T-helper 2 cell treated with Interferon-gamma antibody and Interleukin-4, amounts not matched to agents 100 ng/mL and 5 ng/mL, for 36 hours (primary cell): Measurements from ENCODE around the gene DLGAP4. TPM values are rescaled to one million over a fixed set of nuclear protein-coding genes. Genes with fewer than 3 reads are reported as not detected.

Source experiments
- intact Hi-C: fragments of 100-400 bp; cut with micrococcal nuclease; formaldehyde crosslinking; loops from one replicate; pipeline ENCODE4 v1.15.1; 2023
- total RNA-seq: library from RNA; stranded (reverse); gene quantifications from 2 replicates; pipeline ENCODE4 v1.2.3, GENCODE V29; 2022

The DLGAP4 gene
- total RNA-seq, 1 donor from 2014 or later: 24.0 TPM

DNA sequence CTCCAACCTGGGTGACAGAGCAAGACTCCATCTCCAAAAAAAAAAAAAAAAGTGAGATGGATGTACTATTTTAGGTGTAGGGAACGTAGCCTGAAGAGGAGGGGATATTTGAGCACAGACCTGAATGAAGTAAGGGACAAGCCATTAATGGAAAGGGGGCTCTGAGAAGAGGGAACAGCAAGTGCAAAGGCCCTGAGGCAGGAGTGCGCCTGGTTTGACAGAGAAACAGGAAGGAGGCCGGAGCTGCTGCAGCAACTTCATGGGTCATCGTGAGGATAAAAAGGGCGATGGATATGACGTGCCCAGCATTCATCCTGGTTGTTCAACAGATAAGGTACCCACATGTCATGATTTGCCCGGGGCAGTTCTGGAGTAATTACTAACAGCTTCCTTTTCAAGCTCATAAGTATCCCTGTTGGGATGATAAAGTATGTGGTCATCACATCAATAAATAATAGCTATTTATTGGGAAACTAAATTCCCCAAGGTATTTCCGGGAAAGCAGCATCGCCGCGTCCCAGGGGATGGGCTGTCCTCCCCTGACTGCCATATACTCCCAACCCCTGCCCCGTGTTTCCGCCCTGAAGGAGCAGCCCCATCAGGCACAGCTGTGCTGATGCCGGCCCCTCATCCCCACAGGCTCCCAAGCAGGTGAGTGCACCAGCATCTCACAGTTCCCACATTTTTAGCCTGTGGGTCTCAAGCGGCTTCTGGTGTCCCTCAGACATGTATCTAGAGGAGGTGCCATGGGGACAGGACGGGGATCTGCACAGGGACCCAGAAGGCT, 43.4 kb downstream of the DLGAP4 start:
- intact Hi-C loops: no loop called here

DNA sequence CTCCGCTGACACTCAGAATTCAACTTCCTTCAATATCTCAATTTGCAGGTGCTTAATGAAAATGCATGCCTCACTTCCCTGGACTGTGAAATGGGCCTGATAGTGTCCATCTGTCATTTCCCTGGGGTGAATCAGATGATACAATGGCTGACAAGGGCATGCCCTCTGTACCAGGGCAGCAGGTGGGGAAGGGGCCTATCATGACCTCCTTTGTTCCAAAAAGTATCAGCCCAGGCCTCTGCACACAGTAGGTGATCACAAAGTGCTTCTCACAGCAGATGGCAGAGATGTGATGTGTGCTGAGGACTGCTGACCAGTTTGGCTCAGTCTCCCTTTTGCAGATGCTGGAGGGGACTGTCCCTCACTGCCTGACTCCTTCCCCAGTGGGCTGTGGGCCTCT, 44.3 kb downstream of the DLGAP4 start:
- intact Hi-C loops: no loop called here

DNA sequence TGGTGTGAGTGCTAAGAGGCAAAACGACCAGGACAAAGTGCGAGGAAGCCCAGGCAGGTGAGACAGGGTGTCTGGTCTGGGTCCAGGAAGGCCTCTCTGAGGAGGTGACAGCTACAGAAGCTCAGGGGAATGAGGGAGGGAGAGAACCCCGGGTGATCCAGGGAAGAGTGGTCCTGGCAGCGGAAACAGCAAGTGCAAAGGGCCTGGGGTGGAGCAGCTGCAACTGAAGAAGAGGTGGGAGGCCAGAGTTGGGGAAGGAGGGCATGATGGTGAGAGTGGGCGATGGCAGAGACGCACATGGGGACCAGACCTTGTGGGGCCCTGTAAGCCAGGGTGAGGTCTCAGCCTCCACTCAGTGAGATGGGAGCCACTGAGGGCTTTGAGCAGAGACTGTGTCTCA, 45.8 kb downstream of the DLGAP4 start:
- intact Hi-C loops: no loop called here

DNA sequence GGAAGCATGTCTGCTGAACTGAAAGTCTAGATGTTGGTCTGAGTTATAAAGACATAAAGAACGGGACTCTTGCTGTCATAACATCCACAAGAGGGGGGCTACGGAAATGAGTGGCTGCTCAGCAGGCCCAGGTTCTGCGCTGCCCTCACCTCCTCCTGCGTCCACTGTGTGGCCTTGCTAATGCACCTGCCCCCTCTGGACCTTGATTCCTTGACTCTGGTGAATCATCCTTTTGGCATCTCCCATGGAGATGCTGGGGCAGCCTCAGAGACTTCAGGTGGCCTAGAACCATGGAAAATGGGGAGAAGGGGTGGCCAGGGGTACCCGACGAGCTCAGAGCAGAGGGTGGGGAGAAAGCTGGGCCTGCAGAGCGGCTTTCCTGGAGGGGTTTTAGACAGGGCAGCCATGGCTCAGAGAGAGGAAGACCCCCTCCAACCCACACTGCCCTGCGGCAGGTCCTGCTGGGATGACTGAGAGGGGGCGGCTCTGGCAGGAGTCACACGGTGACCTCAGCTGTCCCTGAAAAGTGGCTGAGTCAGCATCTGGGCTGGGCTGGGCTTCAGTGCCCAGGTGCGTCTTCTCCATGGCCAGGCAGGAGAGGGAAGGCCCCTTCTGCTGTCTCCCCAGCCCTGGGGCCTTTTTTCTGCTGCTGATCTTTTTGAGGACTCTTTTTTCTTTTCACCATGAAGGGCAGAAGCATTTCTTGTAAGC, 46.9 kb downstream of the DLGAP4 start:
- intact Hi-C loops: no loop called here

DNA sequence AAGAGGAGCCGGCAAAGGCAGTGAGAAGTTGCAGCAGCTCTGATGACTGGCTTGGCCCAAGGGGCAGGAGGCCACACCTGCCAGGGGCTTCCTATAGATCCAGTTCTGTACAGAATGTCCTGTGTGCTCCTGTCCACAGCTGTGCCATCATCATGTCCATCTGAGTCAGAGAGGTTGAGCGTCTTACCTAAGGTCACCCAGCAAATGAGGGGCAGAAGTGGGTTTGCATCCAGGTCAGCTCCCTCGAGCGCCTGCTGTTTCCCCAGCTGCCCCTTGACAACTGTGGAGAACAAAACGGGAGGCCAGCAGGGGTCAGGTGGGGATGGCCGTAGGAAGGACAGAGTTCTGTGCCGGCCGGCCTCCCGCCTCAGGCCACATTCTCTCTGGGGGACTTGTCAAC, 47.6 kb downstream of the DLGAP4 start:
- intact Hi-C loops: no loop called here

- intact Hi-C loops: no loop called here
Measured at GRCh38 chr20:36355469-36356171, 49.5 kb downstream of the DLGAP4 start.

DNA sequence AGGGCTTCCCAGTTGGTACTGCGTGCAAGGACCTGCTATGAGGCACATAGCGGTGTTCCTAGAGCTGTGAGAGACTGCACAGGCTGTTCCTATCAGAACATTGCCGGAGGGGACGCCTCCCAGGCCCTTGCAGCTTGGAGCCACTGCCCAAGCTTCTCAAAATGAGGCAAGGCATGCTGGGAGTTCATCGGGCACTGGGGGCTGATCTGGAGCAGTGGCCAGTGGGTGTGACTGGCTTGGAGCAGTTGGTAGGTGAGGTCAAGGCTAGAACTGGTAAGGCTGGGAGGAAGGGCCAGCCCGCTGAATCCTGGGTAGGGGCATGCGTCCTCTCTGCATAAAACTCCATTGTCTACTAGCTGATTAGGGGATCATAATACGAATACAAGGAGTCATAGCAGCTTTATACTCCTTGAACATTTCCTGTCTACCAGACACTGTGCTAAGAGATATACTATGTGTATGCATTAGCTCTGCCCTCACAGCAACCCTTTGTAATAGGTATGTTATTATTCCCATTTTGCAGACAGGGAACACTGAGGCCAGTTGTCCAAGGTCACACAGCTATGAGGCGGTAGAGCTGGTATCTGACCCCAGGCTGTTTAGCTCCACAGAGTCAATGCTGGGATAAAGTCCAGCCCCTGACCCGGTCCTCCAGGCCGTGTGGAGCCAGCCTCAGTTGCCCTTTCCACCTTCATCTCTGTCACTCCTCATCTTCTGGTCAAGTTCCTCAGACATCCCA, 53.7 kb downstream of the DLGAP4 start:
- intact Hi-C loops: no loop called here

- intact Hi-C loops: no loop called here
Measured at GRCh38 chr20:36360429-36360828, 54.3 kb downstream of the DLGAP4 start.

GRCh38 chr20:36361406-36361805, 55.3 kb downstream of the DLGAP4 start:
- intact Hi-C loops: no loop called here

DNA sequence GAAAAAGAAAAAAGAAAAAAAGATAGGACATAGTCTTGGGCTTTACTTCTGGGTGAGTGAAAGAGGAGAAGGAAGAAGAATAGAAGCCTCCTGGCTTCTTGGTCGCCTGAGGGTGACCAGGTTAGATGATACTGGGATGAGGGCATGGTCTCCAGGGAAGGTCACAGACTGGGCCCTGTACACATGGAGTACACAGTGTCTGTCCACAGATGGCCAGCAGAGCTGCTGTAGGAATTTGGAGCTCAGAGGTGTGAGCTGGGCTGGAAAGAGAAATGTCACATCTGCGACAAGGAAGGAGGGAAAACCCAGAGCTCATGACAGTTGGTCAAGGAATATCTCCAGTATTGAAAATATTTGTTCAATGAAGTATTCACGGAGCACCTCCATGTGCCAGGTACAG, 56.1 kb downstream of the DLGAP4 start:
- intact Hi-C loops: no loop called here

GRCh38 chr20:36362978-36363713, 57.0 kb downstream of the DLGAP4 start:
- intact Hi-C loops: no loop called here

DNA sequence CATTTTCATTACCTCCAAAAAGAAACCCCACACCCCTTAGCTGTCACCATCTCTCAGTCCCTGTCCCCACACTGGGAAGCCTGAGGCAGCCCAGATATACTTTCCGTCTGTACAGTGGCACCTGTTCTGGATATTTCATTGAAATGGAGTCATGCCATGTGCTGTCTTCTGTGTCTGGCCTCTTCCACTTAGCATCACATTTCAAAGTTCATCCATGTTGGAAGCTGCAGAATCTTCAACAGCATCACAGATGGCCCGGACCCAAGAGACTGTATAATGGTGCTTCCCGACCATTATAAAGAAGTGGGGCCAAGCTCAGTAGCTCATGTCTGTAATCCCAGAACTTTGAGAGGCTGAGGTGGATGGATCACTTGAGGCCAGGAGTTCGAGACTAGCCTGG, 58.4 kb downstream of the DLGAP4 start:
- intact Hi-C loops: no loop called here

- intact Hi-C loops: no loop called here
Measured at GRCh38 chr20:36366623-36367369, 60.7 kb downstream of the DLGAP4 start.

DNA sequence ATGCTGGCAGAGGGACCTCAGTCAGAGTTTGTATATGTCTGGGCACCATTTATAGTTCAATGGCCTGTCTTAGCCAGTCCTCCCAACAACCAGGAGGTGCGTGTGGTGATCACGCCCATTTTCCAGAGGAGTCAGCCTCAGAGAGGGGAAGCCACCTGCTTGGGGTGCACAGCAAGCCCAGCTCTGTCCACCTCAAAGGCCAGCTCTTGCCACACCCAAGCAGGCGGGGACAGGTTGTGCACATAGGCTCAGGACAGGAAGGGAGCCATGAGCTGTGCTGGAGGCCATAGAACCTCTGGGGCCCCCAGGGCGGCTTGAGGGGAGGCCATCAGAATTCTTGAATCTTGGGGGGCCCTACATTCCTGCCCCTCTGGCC, 61.2 kb downstream of the DLGAP4 start:
- intact Hi-C loops: no loop called here

- intact Hi-C loops: no loop called here
Measured at GRCh38 chr20:36367907-36368799, 62.0 kb downstream of the DLGAP4 start.

DNA sequence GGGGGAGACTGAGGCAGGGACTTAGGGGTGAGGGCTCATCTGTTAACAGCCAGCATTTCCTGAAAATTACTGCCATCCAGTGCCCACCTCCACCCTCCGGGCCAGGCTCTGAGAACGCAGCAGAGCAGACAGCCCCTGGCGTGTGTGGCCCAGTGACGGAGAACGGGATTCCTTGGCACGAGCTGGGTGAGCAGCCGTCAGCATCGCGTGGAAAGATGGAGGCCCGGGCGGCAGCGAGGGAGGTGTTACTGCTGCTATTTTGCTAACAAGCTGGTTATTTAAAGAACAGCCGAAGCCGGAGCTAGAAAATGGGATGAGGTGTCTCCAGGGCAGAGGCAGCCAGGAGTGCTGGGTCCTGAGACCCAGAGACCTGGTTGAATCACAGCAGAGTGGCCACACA, 62.7 kb downstream of the DLGAP4 start:
- intact Hi-C loops: no loop called here

DNA sequence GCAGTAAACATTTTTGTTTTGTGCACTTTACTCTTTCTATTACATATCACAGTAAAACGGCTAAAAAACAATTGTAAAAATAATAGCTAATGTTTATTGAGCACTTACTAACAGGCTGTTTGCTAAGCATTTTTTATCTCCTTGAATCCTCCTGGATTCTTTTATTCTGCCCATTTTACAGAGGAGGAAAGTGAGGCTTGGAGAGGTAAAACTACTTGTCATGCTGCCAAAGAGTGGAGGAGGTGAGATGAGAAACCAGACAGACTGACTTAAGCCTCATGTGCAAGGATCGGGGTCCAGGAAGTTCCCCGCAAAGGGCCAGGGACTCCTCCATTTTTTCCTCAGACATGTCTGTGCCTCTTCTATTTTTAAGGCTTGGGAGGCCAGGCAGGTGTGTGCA, 63.6 kb downstream of the DLGAP4 start:
- intact Hi-C loops: no loop called here

- intact Hi-C loops: no loop called here
Measured at GRCh38 chr20:36370991-36371790, 65.1 kb downstream of the DLGAP4 start.
